H1 (cell line): Measurements from ENCODE around the gene IL6ST. TPM values are rescaled to one million over a fixed set of nuclear protein-coding genes. Genes with fewer than 3 reads are reported as not detected.

ENCODE experiments used
- CTCF ChIA-PET: fragments of 300-600 bp; sonication (Branson Sonifier 250); formaldehyde crosslinking; loops from one replicate; lab custom pipeline; 2021; ENCODE audit not compliant: partially characterized antibody; lab: Charles Lee
- POLR2A ChIA-PET: fragments of 300-600 bp; sonication (Branson Sonifier 250); formaldehyde crosslinking; loops from one replicate; lab custom pipeline; 2021; ENCODE audit warnings: inconsistent platforms; ENCODE audit not compliant: partially characterized antibody; lab: Charles Lee
- DNase-seq, 2 experiments: peaks; one replicate each; pipeline versions ENCODE4 v3.0.0 to v3.0.0-alpha.2; 2010 to 2022; ENCODE audit warnings: low spot score in 2 of 2, low read depth in 1 of 2, mixed read lengths in 1 of 2
- FAIRE-seq: peaks from 2 replicates; lab custom pipeline; 2011; peaks lifted over from hg19 to GRCh38; lab: Jason Lieb, UNC
- H2AFZ ChIP-seq: 2 replicates; pipeline ENCODE4 v1.8.1; 2012; ENCODE audit warnings: low read length, inconsistent platforms
- H2AK5ac ChIP-seq: 2 replicates; pipeline ENCODE4 v1.6.1; 2013; ENCODE audit warnings: low read depth, low read length
- H2BK120ac ChIP-seq: replicated peaks from 2 replicates; pipeline ENCODE3; 2013; ENCODE audit warnings: low read depth, low read length, inconsistent platforms
- H2BK12ac ChIP-seq: 2 replicates; pipeline ENCODE4 v1.6.1; 2013; ENCODE audit warnings: low read depth, low read length
- H2BK15ac ChIP-seq: 2 replicates; pipeline ENCODE4 v1.6.1; 2013; ENCODE audit warnings: low read length
- H2BK20ac ChIP-seq: 2 replicates; pipeline ENCODE4 v1.6.1; 2013; ENCODE audit warnings: low read length
- H2BK5ac ChIP-seq: 2 replicates; pipeline ENCODE4 v1.6.1; 2013; ENCODE audit warnings: low read depth, low read length
- H3K14ac ChIP-seq: 2 replicates; pipeline ENCODE4 v1.6.1; 2013; ENCODE audit warnings: inconsistent platforms; ENCODE audit not compliant: insufficient read length
- H3K18ac ChIP-seq: 2 replicates; pipeline ENCODE4 v1.6.1; 2013; ENCODE audit warnings: low read length; ENCODE audit errors: extremely low read depth
- H3K23ac ChIP-seq: 2 replicates; pipeline ENCODE4 v1.6.1; 2013; ENCODE audit warnings: inconsistent platforms; ENCODE audit not compliant: insufficient read length
- H3K23me2 ChIP-seq: 2 replicates; pipeline ENCODE4 v1.6.1; 2013; ENCODE audit warnings: low read depth, low read length
- H3K27ac ChIP-seq: 2 replicates; pipeline ENCODE4 v1.6.1; 2011; ENCODE audit warnings: low read depth, low read length, inconsistent platforms
- H3K27me3 ChIP-seq, 4 experiments: replicated peaks in 1 of 4; 1 replicate in 1 of 4; 2 replicates in 3 of 4; pipeline versions ENCODE4 v1.6.1 to v1.8.1; 2011 to 2013; ENCODE audit warnings: low read length in 3 of 4, mild to moderate bottlenecking in 3 of 4, inconsistent platforms in 2 of 4, mixed read lengths in 2 of 4, moderate library complexity in 1 of 4; ENCODE audit not compliant: control insufficient read depth in 3 of 4, insufficient read depth in 3 of 4; ENCODE audit errors: extremely low read depth in 1 of 4
- H3K36me3 ChIP-seq, 4 experiments: 2 replicates each; pipeline versions ENCODE4 v1.6.1 to v1.8.1; 2011 to 2013; ENCODE audit warnings: mild to moderate bottlenecking in 4 of 4, low read length in 3 of 4, moderate library complexity in 2 of 4, control low read depth in 1 of 4, inconsistent platforms in 1 of 4; ENCODE audit not compliant: insufficient read depth in 4 of 4, control insufficient read depth in 2 of 4
- H3K4ac ChIP-seq: replicated peaks from 2 replicates; pipeline ENCODE3; 2013; ENCODE audit warnings: low read length, low read depth, mixed read lengths, inconsistent platforms; ENCODE audit not compliant: insufficient read length
- H3K4me1 ChIP-seq, 4 experiments: replicated peaks in 1 of 4; 1 replicate in 1 of 4; 2 replicates in 3 of 4; pipeline versions ENCODE4 v1.6.1 to v1.8.1; 2011 to 2013; ENCODE audit warnings: low read length in 3 of 4, inconsistent platforms in 2 of 4, mixed read lengths in 1 of 4; ENCODE audit not compliant: insufficient read depth in 4 of 4, control insufficient read depth in 3 of 4
- H3K4me2 ChIP-seq, 2 experiments: 2 replicates each; pipeline versions ENCODE4 v1.6.1 to v1.8.1; 2011 to 2013; ENCODE audit warnings: low read depth in 2 of 2, low read length in 2 of 2, control low read depth in 1 of 2, inconsistent platforms in 1 of 2, mild to moderate bottlenecking in 1 of 2; ENCODE audit not compliant: insufficient read depth in 1 of 2
- H3K4me3 ChIP-seq, 4 experiments: fragments of 200-600, 300-600 bp in 1 of 4; sonication (generic), shearing (Covaris generic), sonication (Bioruptor Twin) in 1 of 4; 2 replicates each; pipeline versions ENCODE4 v1.5.1 to v1.8.1; 2011 to 2016; ENCODE audit warnings: low read length in 4 of 4, low read depth in 3 of 4, control low read depth in 2 of 4, inconsistent platforms in 2 of 4, mild to moderate bottlenecking in 2 of 4, mixed read lengths in 1 of 4, moderate library complexity in 1 of 4; ENCODE audit not compliant: insufficient read depth in 2 of 4; ENCODE audit errors: extremely low read depth in 1 of 4
- H3K56ac ChIP-seq: replicated peaks from 2 replicates; pipeline ENCODE3; 2013; ENCODE audit warnings: low read depth, mild to moderate bottlenecking, mixed read lengths, low read length, inconsistent platforms; ENCODE audit not compliant: insufficient read length
- H3K79me1 ChIP-seq: 2 replicates; pipeline ENCODE4 v1.6.1; 2013; ENCODE audit warnings: low read depth, low read length, control low read depth
- H3K79me2 ChIP-seq, 2 experiments: 2 replicates each; pipeline versions ENCODE4 v1.6.1 to v1.8.1; 2012 to 2013; ENCODE audit warnings: low read length in 2 of 2, mild to moderate bottlenecking in 2 of 2, inconsistent platforms in 1 of 2; ENCODE audit not compliant: insufficient read depth in 2 of 2, control insufficient read depth in 1 of 2
- H3K9ac ChIP-seq, 4 experiments: replicated peaks in 1 of 4; 1 replicate in 1 of 4; 2 replicates in 3 of 4; pipeline versions ENCODE4 v1.6.1 to v1.8.1; 2011 to 2013; ENCODE audit warnings: low read depth in 3 of 4, low read length in 3 of 4, control low read depth in 2 of 4, mild to moderate bottlenecking in 2 of 4, moderate library complexity in 2 of 4, inconsistent platforms in 1 of 4; ENCODE audit errors: extremely low read depth in 1 of 4
- H3K9me3 ChIP-seq, 2 experiments: 2 replicates each; pipeline versions ENCODE4 v1.6.1 to v1.8.1; 2012 to 2013; ENCODE audit warnings: mild to moderate bottlenecking in 2 of 2, moderate library complexity in 2 of 2, control low read depth in 1 of 2, inconsistent platforms in 1 of 2, low read depth in 1 of 2, low read length in 1 of 2, mixed read lengths in 1 of 2; ENCODE audit not compliant: insufficient read depth in 2 of 2
- H4K20me1 ChIP-seq, 2 experiments: replicated peaks in 1 of 2; 2 replicates each; pipeline versions ENCODE3 to v1.8.1; 2011 to 2013; ENCODE audit warnings: inconsistent platforms in 2 of 2, low read length in 2 of 2, mild to moderate bottlenecking in 1 of 2; ENCODE audit not compliant: insufficient read depth in 2 of 2, control insufficient read depth in 1 of 2
- H4K5ac ChIP-seq: 2 replicates; pipeline ENCODE4 v1.6.1; 2013; ENCODE audit warnings: low read length, low read depth, mixed read lengths, inconsistent platforms; ENCODE audit not compliant: insufficient read length
- H4K8ac ChIP-seq: 2 replicates; pipeline ENCODE4 v1.8.0; 2013; ENCODE audit warnings: mild to moderate bottlenecking, moderate library complexity, low read length, inconsistent platforms; ENCODE audit not compliant: insufficient read depth; ENCODE audit errors: extremely low read depth
- H4K91ac ChIP-seq: replicated peaks from 2 replicates; pipeline ENCODE3; 2013; ENCODE audit warnings: low read length, mixed read lengths, inconsistent platforms; ENCODE audit not compliant: insufficient read length
- EP300 ChIP-seq, 2 experiments: IDR thresholded peaks; 1 replicate in 1 of 2; 2 replicates in 1 of 2; pipeline ENCODE4 v1.6.1; 2011 to 2012; ENCODE audit warnings: low read depth in 2 of 2, low read length in 2 of 2, mild to moderate bottlenecking in 2 of 2, borderline replicate concordance in 1 of 2, inconsistent platforms in 1 of 2, moderate library complexity in 1 of 2
- EZH2 ChIP-seq: fragments of 200-600 bp; sonication (generic); IDR thresholded peaks from 2 replicates; pipeline ENCODE4 v1.7.1; 2012; ENCODE audit warnings: low read depth, mild to moderate bottlenecking, moderate library complexity, low read length, inconsistent platforms; ENCODE audit not compliant: severe bottlenecking
- FOSL1 ChIP-seq: IDR thresholded peaks from 2 replicates; pipeline ENCODE4 v1.6.1; 2011; ENCODE audit warnings: mild to moderate bottlenecking, low read depth, low read length, moderate library complexity; ENCODE audit not compliant: insufficient read depth
- GABPA ChIP-seq: IDR thresholded peaks from 2 replicates; pipeline ENCODE4 v1.6.1; 2011; ENCODE audit warnings: mild to moderate bottlenecking, low read length, moderate library complexity, borderline replicate concordance; ENCODE audit not compliant: insufficient read depth
- HDAC2 ChIP-seq, 2 experiments: fragments of 300-600 bp in 1 of 2; sonication (generic) in 1 of 2; IDR thresholded peaks; 2 replicates each; pipeline ENCODE4 v1.6.1; 2011 to 2012; ENCODE audit warnings: low read depth in 2 of 2, low read length in 2 of 2, mild to moderate bottlenecking in 2 of 2, moderate library complexity in 2 of 2, borderline replicate concordance in 1 of 2, inconsistent platforms in 1 of 2
- NRF1 ChIP-seq: IDR thresholded peaks from 2 replicates; pipeline ENCODE4 v1.6.1; 2011; ENCODE audit warnings: mild to moderate bottlenecking, low read depth, low read length, improper control_type of control experiment
- POLR2AphosphoS5 ChIP-seq: IDR thresholded peaks from 2 replicates; pipeline ENCODE4 v1.6.1; 2011; ENCODE audit warnings: low read depth, low read length
- SAP30 ChIP-seq: fragments of 300-600 bp; sonication (generic); IDR thresholded peaks from 2 replicates; pipeline ENCODE4 v1.7.1; 2012; ENCODE audit warnings: low read length, moderate library complexity, mild to moderate bottlenecking, inconsistent platforms; ENCODE audit not compliant: insufficient read depth, insufficient replicate concordance
- SUZ12 ChIP-seq: fragments of 200-600 bp; sonication (generic); IDR thresholded peaks from 2 replicates; pipeline ENCODE4 v1.6.1; 2012; ENCODE audit warnings: mild to moderate bottlenecking, inconsistent platforms, low read length, moderate library complexity, mixed read lengths
- TAF7 ChIP-seq: optimal IDR thresholded peaks from 2 replicates; pipeline ENCODE3; 2011; ENCODE audit warnings: low read depth, mild to moderate bottlenecking, inconsistent platforms, low read length, moderate library complexity, borderline replicate concordance
- YY1 ChIP-seq: IDR thresholded peaks from 2 replicates; pipeline ENCODE4 v1.6.1; 2011; ENCODE audit warnings: low read depth, mild to moderate bottlenecking, low read length
- WGBS, 2 experiments: shearing (Covaris generic) in 1 of 2; methylation state at CpG; one replicate each; pipeline versions ENCODE4 v1.1.6 to v1.1.7; 2013 to 2015; ENCODE audit warnings: low lambda C conversion rate in 2 of 2, mixed read lengths in 2 of 2, inconsistent platforms in 1 of 2, low coverage in 1 of 2, missing lambda C conversion rate in 1 of 2; ENCODE audit not compliant: insufficient replicate concordance in 2 of 2, insufficient coverage in 1 of 2, insufficient read length in 1 of 2; ENCODE audit errors: extremely low coverage in 1 of 2, missing lambda C conversion rate in 1 of 2; 5-methylcytosine and 5-hydroxymethylcytosine counted together
- polyA plus RNA-seq, 7 experiments: library from polyadenylated mRNA; depleted of rRNA in 3 of 7; stranded (reverse) in 5 of 7; unstranded in 2 of 7; fragments of >200 nt in 5 of 7; fragments of 200-250 nt in 2 of 7; gene quantifications; 1 replicate in 5 of 7; 2 replicates in 1 of 7; 4 replicates in 1 of 7; pipeline versions ENCODE4 v1.2.1 to v1.2.3, GENCODE V29; 2011 to 2013; ENCODE audit warnings: missing spikeins in 2 of 7, mixed read lengths in 2 of 7
- total RNA-seq: library from RNA; stranded (reverse); fragmentation: NEBNext Ultra II Directional; extraction: Animal tissue kit (Norgen Biotek cat#: 25700); gene quantifications from 2 replicates; pipeline ENCODE4 v1.2.1, GENCODE V29; 2021
- TF ChIP-seq, protein P1 (sequence below): IDR thresholded peaks from 2 replicates; pipeline ENCODE4 v1.6.1; 2012; ENCODE audit warnings: low read length, inconsistent platforms

The IL6ST gene
- total and polyA plus RNA-seq, 2 of the 8 experiments (the other 6 are each of a cell fraction or from before 2014, with no cell fraction given), result 1.4 to 11.1 TPM

GRCh38 chr5:55965525-55965924 lies 29.2 kb downstream of the IL6ST start:
- no peak overlapping the region for H3K18ac ChIP-seq
- DNase-seq (no peak), FAIRE-seq (no peak)
- H3K9me3 ChIP-seq, result no peaks in the 10 kb centered on the region
- no peak overlapping the region for H3K9ac ChIP-seq
- H3K4me1 ChIP-seq, result no peaks in the 10 kb centered on the region
- H2BK12ac ChIP-seq, result no peak overlapping the region
- no peaks in the 10 kb centered on the region for H3K27me3 ChIP-seq
- no peak overlapping the region for H4K5ac ChIP-seq
- no peak overlapping the region for H2AFZ ChIP-seq
- H2AK5ac ChIP-seq, result no peak overlapping the region
- WGBS, 2 experiments, result 92% methylated on average over 6 of the region's 6 CpGs; no CpG with 5 or more reads in 1 of the 2 experiments
- no peak overlapping the region for H2BK120ac ChIP-seq
- H2BK20ac ChIP-seq, result no peak overlapping the region
- no peak overlapping the region for H3K4me3 ChIP-seq
- no peaks in the 10 kb centered on the region for H4K20me1 ChIP-seq
- H3K4me2 ChIP-seq, result no peak overlapping the region
- POLR2A ChIA-PET, result no interaction called here
- no peaks in the 10 kb centered on the region for H3K79me2 ChIP-seq
- no peak overlapping the region for H4K8ac ChIP-seq
- H2BK5ac ChIP-seq, result no peak overlapping the region
- H3K27ac ChIP-seq, result no peak overlapping the region
- no peak overlapping the region for H3K56ac ChIP-seq
- H3K4ac ChIP-seq, result no peak overlapping the region
- no peak overlapping the region for H2BK15ac ChIP-seq
- no peak overlapping the region for H3K23ac ChIP-seq
- H3K23me2 ChIP-seq, result no peaks in the 10 kb centered on the region
- no peak overlapping the region for H4K91ac ChIP-seq
- no peaks in the 10 kb centered on the region for H3K36me3 ChIP-seq
- H3K79me1 ChIP-seq, result no peaks in the 10 kb centered on the region
- CTCF ChIA-PET, result no interaction called here
- H3K14ac ChIP-seq, result no peak overlapping the region
- TF ChIP-seq SAP30, result no peak
- no peak for TF ChIP-seq POLR2AphosphoS5
- TF ChIP-seq SUZ12, result no peak
- TF ChIP-seq, protein P1, sequence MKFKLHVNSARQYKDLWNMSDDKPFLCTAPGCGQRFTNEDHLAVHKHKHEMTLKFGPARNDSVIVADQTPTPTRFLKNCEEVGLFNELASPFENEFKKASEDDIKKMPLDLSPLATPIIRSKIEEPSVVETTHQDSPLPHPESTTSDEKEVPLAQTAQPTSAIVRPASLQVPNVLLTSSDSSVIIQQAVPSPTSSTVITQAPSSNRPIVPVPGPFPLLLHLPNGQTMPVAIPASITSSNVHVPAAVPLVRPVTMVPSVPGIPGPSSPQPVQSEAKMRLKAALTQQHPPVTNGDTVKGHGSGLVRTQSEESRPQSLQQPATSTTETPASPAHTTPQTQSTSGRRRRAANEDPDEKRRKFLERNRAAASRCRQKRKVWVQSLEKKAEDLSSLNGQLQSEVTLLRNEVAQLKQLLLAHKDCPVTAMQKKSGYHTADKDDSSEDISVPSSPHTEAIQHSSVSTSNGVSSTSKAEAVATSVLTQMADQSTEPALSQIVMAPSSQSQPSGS, result no peak
- TF ChIP-seq FOSL1, result no peak
- no peak for TF ChIP-seq EP300 (IDR thresholded peaks at IDR 0.05; ENCODE audit: borderline replicate concordance in 1 of 2, low read depth in 2 of 2, low read length in 2 of 2)
- TF ChIP-seq GABPA, result no peak
- no peak for TF ChIP-seq TAF7
- no peak for TF ChIP-seq NRF1
- TF ChIP-seq HDAC2 (IDR thresholded peaks at IDR 0.05; ENCODE audit: borderline replicate concordance in 1 of 2, low read depth in 2 of 2, low read length in 2 of 2), result no peak
- no peak for TF ChIP-seq EZH2
- TF ChIP-seq YY1, result no peak
